GM12878 (cell line): ENCODE measurements around the gene GIPC3.

Source experiments
- USF2 ChIP-seq: IDR thresholded peaks from 2 replicates; pipeline ENCODE4 v1.6.1; 2011; ENCODE audit warnings: low read depth, low read length, improper control_type of control experiment, borderline replicate concordance
- TF ChIP-seq, protein P1 (sequence below), 3 experiments: IDR thresholded peaks in 2 of 3; conservative IDR thresholded peaks in 1 of 3; 2 replicates each; pipeline ENCODE4 v1.5.1; 2011; ENCODE audit warnings: low read depth in 3 of 3, low read length in 3 of 3, mild to moderate bottlenecking in 3 of 3, control low read depth in 2 of 3, moderate library complexity in 2 of 3, inconsistent platforms in 1 of 3, mixed read lengths in 1 of 3; ENCODE audit not compliant: control insufficient read depth in 2 of 3, insufficient read depth in 1 of 3; ENCODE audit errors: extremely low read depth in 1 of 3

DNA sequence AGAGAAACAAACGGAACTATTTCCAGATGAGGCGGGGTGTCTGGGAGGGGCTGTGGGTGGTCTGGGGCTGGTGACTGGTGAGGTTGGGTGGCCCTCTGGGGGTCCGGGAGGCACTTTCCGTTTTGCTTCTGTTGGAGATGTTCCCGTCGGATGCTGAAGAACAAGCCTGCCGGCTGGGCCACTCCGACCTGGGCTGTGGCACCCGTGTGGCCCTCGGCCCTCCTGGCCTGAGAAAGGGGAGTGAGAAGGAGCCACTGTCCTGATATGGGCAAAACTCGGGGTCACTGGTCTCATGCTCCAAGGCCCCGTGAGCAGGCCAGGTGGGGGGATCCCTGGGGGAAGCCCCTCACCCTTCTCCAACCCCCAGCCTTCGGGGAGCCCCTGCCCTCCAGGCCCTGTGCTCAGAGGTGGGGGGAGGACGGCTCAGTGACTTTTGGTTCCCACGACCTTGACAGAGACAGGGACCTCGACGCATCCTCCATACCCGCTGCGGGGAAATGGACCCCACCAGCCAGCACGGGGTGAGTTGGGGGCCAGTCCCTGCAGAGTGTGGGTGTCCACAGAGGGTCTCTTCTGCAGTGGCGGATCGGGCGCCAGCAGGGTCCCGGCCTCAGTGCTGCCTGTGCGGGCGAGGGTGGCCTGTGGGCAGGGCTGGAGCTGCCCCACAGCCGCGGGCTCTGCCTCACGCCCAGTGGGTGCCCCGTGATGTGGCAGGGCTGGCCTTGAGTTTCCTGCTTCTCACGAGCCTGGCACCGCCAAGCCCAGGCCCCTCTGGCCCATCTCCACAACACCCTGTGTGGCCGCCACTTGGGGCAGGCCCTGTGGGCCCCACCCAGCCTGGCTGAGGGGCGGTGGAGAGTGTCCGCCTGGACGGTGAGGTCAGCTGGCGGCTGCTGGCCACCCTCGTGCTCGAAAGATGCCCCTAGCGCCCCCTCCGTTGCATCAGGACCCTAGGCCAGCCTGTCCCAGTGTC is 25.8 kb downstream of the GIPC3 start:
- TF ChIP-seq, protein P1, sequence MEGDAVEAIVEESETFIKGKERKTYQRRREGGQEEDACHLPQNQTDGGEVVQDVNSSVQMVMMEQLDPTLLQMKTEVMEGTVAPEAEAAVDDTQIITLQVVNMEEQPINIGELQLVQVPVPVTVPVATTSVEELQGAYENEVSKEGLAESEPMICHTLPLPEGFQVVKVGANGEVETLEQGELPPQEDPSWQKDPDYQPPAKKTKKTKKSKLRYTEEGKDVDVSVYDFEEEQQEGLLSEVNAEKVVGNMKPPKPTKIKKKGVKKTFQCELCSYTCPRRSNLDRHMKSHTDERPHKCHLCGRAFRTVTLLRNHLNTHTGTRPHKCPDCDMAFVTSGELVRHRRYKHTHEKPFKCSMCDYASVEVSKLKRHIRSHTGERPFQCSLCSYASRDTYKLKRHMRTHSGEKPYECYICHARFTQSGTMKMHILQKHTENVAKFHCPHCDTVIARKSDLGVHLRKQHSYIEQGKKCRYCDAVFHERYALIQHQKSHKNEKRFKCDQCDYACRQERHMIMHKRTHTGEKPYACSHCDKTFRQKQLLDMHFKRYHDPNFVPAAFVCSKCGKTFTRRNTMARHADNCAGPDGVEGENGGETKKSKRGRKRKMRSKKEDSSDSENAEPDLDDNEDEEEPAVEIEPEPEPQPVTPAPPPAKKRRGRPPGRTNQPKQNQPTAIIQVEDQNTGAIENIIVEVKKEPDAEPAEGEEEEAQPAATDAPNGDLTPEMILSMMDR (IDR thresholded peaks at IDR 0.05 in 2 of 3, conservative IDR thresholded peaks at IDR 0.05 in 1 of 3; ENCODE audit: control insufficient read depth in 2 of 3, extremely low read depth in 1 of 3, insufficient read depth in 1 of 3, low read depth in 3 of 3, low read length in 3 of 3), result no peak
- no peak for TF ChIP-seq USF2
